GM21825 (cell line): Measurements from ENCODE around the gene FRMD4B.

Experiments
- ATAC-seq: cut with Tn5 transposase; IDR thresholded peaks from one replicate; pipeline ENCODE4 v1.9.1; 2021; ENCODE audit warnings: mild to moderate bottlenecking, moderate library complexity; ENCODE audit not compliant: unreplicated experiment

The FRMD4B gene

DNA sequence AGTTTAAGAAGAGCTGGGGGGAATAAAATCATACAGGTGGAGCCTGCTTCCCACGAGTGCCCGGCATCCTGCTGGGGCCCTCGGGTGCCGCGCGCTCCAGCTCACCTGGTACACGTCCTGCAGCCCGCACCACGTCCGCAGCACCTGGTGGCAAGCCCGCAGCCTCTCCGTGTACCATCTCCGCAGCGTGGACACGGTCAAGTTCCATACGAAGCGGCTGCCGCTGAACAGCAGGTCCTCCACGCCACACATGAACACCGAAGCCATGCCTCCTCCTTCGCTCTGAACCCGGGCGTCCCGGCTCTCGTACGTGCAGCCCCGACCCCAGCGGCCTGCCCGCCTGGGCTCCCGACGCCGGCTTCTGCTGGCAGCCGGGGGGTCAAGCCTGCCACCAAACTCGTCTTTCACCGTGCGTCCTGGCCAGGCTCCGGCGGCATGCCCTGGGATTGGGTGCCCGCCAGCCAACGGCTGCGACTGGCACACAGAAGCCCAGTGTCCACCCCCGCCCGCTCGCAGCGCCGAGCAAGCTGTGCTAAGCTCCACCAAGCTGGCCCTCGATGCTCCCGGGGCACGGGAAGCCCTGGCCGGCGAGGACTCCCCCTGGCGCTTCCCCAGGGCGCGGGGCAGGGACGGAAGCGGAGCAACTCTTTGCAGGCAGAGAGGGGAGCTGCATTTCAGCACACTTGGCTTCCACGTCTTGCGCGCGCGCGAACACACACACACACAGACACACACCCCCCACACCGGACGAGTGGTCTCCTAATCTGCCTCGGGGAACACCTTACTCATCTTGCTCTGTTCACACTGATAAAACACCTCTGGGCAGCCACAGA lies at the start of gene FRMD4B:
Gene FRMD4B, minus strand, starts transcription at position 366 of the 833 bp plus-strand sequence. Its CDS starts 99 bp downstream, at position 267.
- ATAC-seq: no peak

DNA sequence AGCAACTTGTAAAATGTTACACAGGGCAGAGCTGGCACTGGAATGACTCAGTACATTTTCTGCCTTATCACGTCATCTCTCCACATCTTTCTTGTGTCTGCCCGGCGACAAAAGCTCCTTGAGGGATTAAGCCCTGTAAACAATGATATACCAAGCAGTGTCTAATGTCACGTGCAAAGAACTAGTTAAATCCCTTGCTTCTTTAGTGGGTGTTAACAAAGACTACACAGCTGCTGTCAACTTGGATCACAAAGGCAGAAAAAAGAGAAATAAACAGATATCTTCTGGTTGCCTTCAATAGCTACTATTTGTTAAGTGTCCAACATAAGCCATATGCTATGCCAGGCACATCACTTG lies 48.1 kb upstream of the FRMD4B start:
- ATAC-seq: no peak

DNA sequence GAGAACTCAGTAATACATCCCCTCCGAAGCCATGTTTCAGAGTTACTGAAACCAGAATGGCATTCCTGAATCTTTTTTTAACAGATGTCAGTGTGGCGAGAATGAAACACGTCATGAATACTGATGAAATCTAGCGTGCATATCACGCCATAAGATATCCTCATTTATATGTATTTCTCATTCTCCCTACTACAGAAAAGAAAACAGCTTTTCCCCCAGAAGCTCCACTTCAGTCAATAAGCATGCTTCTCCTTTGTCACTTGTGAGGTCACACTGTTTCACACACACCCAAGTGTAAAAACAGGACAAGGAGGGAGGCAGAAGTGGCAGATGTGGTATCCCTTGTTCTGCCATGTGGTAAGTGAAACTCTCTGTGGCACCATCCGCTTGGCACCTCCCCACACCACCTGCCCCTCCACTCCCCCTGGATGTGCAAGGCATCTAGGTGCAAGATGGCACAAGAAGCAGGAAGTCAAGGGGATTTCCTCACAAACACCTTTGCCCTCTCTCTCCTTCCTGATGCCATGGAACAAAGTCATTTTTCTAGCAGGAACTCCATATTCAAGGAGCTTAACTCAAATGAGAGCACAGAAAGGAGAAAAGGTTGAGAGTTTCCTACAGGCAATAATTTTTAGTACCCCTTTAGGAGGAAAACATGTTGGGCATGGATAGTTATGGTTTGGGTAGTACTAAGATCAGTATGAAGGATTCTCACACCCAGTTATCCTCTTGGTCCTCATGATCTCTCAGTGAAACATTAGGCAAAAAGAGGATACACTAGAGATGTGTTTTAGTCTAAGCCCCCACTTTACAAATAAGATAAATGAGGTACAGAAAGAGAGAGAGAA lies 47.5 kb upstream of the FRMD4B start:
- ATAC-seq: no peak

DNA sequence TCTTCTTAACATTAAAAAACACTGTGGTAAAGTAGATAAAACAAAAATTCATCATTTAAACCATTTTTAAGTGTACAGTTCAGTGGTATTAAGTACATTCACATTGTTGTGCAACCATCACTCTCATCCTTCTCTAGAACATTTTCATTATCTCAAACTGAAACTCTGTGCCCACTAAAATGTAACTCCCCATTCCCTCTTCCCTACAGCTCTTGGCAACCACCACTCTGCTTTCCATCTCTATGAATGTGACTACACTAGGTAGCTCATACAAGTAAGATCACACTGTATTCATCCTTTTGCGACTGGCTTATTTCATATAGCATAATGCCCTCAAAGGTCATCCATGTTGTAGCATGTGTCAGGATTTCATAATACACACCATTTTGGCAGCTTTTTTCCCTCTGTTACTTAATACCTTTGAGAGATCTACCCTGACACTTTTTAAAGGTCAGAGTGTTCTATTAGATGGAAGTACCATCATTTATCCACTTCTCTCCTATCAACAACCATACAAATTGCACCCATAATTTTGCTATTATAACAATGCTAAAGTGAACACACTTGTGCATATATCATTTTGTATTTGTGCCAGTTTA lies 42.9 kb upstream of the FRMD4B start:
- ATAC-seq: no peak

DNA sequence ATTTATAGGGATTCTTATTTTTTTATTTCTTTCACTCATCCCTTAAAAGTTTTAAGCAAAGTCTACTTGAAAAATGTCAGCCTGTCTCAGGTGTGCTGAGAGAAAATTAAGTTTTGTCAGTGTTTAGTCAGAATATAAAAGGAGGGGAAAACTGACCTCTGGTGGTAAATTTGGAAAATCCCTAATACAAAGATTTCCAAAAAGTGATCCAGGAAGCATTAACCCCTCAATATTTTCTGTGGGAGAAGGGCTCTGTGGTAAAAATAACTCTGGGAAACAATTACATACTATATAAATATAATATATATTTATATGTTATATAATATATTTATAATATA lies 41.0 kb upstream of the FRMD4B start:
- no peak for ATAC-seq

DNA sequence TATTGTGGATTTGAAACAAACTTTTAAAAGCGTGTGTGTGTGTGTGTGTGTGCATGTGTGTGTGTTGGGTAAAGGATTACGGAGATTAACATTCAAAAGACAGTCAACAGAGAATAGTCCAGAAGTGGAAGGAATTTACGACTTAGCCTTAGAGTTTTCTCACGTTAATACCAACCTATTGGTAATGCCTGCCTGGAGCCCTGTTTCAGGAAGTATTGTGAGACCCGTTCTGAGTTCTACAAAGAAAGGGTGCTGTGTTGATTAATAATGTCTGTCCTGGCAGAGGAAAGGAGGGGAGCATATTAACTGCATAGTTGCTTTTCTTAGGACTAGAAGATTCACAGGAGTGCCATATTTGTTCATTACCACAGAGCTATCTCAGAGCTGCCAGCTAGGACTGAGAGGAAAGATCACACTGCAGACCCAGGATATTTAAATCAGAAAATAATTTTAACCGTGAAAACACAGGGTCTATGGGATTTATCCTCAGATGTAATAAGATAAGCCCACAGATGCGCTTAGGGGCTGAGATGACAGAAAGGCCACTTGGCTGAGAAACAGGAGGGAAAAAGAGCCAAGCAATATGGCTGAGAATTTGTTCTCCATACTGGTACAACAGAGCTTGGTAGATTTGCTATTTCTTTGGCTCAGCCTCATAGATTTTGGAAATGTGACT lies 40.5 kb upstream of the FRMD4B start:
- ATAC-seq: no peak

DNA sequence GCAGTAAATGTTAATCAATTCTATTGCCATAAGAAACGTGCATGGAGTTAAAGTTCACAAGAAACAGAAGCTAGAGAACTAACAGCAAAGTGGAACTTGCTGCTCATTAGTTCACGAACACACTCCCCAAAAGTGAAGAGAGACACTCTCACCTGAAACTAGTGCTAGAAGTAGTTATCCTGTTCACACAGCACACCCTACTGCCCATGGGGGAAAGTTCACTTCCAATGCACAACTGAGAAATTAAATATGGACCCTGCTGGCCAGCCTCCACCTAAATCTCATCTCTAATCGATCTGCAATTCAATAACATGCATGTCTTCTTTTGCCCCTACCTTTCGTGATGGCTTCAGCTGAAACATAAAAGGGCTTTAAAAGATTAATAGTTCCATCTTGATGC lies 39.4 kb upstream of the FRMD4B start:
- no peak for ATAC-seq

DNA sequence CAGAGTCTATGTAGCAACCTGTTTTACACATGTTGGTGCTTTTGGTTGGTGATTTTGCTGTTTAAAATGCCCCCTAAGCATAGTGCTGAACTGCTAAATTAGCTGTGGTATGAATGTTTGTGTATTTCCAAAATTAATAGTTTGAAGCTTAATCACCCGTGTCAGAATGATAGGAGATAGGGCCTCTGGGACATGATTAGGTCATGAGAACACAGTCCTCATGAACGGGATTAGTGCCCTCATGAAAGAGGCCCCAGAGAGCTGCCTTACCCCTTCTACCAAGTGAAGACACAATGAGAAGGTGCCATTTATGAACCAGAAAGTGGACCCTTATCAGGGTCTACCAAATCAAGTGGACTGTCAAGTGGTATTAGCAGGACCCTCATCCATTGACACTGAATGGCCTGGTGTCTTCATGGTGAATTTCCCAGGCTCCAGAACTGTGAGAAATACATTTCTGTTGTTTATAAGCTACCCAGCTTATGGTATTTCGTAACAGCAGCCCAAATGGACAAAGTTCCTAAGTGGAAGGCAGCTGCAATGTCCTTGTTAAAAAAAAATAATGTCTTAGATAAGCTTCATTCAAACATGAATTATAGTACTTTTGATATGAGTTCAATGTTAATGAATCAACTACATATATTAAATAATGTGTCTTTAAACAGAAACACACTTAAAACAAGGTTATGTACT lies 37.7 kb upstream of the FRMD4B start:
- ATAC-seq: no peak

DNA sequence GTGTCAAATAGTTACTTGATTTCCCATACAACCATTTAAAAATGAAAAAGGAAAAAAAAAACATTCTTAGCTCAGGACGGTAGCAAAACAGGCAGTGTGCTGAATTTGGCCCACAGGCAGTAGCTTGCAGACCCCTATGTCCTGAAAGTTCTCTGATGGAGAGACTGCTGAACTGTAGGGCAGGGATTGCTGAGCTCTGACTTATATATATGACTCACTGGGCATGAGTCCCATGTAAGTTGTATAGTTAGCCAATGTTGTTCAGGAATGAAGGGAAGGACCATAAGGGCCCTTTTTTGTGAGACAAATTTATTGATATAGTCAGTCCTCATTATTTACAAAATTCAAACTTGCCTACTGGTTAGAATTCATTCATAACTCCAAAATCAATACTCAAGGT lies 36.9 kb upstream of the FRMD4B start:
- no peak for ATAC-seq

DNA sequence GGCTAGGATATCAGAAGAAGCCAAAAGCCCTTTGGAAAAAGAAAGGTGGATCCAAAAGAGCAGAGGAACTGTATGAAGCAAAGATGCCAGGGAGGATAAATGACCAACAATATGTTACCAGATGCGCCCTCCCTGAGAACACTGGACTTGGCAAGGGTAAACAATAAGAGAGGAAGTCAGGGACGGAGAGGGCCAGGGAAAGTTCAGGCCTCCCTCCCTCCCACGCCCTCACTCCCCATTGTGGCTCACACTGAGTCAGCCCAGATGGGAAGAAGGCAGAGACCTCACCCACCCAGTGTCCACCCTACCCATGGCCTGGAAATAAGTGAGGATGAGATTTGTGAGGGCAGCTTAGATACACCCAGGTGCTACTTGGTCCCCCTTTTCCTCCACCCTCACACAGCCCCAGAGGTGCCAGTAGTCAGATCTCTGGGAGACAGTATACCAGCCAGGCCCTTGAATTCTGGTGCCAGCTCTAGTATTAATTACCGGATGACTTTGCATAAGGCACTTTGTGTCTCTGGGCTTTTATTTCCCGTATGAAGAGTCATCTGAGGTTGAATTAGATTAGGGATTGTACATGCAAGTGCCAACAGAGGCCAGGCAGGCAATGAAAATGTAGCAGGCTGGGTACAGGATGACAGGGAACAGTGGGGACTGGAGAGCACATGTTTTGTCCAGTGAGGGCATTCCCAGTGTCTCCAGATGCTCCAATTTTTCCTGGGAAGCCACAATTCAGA lies 35.1 kb upstream of the FRMD4B start:
- ATAC-seq: no peak

DNA sequence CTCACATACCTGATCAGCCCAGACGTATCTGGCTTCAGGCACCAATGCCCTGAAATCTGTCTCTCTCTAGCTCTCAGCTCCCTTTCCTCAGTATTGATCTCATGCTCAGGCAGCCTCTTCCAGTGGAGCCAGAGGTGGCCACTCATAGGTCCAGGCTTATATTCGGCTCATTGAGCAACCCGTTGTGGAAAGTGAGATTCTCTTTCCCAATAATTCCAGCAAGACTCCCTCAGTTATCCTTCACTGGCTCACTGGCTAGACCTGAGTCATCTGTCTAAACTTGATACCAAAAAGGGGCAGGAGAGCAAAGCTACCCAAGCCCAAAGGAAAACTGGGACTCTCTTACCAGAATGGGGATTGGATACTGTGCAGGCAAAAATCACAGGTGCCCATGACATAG lies 33.4 kb upstream of the FRMD4B start:
- ATAC-seq: no peak

DNA sequence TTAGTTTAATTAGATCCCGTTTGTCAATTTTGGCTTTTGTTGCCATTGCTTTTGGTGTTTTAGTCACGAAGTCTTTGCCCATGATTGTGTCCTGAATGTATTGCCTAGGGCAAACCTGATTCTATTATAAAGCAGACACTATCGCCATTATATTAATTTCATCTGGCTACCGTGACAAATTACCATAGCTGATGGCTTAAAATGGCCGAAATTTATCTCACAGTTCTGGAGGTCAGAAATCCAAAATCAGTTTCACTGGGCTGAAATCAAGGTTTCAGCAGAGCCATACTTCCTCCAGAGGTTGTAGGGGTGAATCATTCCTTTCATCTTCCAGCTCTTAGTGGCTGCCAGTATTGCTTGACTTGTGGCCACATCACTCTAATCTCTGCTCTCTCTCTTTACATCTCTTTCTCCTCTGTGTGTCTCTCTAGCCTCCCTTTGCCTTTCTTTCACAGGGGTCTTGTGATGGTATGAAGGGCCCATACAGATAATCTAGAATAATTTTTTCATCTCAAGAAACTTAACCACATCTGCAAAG lies 31.7 kb upstream of the FRMD4B start:
- no peak for ATAC-seq

DNA sequence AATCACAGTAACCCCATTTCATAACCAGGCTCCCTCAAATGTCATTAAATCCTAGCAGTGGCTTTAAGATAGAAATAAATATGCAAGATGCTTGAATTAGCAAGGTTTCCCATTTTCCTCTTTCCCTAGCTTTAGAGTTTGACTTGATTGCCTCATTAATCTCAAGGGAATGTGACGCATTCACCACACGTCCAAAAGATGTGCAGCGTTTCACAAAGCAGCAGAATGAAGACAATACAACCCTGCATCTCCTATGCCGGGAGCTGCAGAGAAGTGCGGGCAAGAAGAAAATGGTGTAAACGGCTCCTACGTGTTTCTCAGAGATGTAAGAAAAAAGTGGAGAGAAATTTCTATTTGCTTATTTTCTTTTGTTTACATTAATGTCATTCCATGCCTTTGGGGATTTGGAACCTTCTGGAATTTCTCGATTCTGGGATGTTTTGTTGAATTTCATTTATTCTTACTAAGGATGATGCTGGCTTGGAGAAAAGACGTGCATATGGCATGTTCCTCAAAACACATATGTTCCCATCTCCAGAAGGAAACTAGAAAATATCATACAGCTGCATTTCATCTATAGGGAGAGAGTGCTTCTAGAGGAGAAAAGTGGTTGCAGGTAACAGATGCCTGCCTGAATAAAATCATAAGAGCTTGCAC lies 27.8 kb upstream of the FRMD4B start:
- ATAC-seq: no peak

DNA sequence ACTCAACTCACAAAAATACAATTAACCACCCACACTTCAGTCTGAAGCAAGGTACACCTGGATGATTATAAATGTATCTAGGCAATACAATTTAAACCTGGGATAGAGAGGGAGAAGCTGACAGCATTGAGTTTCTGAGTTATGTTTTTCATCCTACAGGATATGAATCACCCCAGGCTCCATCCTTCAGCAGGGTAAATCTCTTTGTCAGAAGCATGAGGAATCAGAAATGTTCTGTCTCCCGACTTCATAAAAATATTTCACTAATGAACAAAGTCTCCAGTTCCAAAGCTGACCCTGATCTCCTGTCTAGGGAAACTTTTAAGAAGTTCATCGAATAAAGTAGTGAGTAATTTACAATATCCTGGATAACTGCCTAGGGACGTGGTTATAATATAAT lies 25.5 kb upstream of the FRMD4B start:
- ATAC-seq: no peak

DNA sequence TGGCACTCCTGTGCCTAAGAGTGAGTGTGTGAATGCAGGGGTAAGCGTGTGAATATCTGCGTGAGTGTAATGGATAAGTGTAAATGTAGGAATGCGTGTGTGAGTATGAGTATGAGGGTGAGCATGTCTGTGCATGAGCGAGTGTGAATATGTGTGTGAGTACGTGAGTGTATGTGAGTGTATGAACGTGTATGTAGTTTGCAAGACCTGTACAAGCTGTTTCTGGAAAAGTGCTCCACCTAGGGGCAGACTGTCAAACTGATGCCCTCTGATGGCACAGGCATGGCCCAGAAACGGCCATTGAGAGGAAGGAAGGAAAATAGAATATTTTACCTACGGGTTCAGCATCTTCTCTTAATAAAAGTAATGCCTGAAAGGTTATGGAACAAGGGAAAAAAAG lies 24.4 kb upstream of the FRMD4B start:
- ATAC-seq: peak; percentile 98

DNA sequence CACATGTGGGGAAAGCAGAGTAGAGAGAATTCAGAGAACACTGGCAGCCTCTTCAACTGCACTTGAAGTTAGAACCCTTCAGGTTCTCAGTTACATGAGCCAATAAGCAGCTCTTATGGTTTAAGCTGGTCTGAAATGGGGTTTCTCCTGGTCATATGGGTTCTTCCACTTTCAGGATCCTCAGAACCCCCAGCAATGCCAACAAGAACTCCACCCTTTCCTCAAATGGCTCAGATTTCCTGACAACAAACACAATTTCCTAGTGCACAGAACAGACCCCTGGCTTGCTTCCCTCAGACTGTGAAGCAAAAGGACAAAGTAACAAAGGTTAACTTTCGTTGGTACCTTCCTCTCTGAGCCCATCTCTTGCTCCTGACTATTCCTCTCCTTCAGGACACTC lies 23.9 kb upstream of the FRMD4B start:
- no peak for ATAC-seq

DNA sequence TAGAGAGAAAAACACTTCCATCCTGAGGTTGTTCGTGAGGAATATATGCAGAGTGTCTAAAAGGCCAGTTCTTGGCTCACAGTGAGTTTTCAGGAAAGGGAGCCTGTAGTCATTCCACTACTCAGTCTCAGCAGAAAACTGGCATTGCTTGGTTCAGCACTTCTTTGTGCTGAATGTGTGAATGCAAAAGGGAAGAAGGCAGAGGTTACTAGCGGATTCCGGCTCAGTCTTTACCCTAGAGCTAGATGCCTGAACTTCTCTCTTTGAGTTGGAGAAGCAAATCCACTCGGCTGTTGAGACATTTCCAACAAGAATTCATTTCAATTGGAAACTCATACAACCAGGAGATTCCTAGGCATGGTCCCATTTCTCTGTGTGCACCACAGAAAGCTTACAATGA lies 23.1 kb upstream of the FRMD4B start:
- ATAC-seq: no peak

DNA sequence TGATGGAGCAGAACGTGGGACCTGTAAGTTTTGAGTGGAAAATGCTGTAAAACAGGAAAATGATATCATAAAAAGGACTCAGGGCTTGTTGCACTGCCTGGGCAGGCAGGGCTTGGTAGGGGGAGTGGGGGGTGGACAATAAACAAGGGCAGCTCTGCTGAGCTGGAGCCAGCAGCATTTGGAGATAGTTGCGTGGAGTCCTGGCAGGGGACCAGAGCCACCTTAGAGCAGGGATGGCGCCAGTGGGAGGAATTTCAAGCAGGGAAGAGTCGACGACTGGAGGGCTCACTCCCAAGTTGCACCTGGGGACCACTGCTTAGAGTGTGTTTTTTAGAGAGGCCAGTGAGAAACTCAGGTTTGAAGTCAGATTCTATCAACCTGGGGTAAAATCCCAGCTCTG lies 22.7 kb upstream of the FRMD4B start:
- no peak for ATAC-seq

DNA sequence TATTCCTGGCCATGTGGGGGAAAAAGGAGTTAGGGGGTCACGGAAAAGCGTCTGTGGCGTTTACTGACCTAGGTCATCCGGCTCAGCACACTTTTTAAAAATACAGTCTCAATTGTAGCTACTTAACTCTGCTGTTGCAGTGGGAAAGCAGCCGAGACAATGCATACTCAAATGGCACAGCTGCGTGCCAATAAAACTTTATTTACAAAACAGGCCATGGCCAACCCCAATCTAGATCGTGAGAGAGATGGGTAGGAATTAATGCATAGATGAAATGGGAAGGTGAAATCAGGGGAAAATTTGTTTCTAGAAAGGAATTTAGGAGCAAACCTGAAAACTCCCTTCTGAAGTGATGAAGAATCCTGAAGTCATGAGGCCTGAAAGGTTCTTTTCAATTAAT lies 22.0 kb upstream of the FRMD4B start:
- no peak for ATAC-seq
